Right renal pelvis (tissue), 4 donors: ENCODE results near the gene GSG1. TPM values are rescaled to one million over a fixed set of nuclear protein-coding genes. Genes with fewer than 3 reads are reported as not detected.
"Not testable (repeated sequence)": the region's sequence is repeated elsewhere in the genome, so short reads cannot be mapped to it uniquely, and the experiment has no call there.

Source experiments
- DNase-seq, 4 donors: peaks; one replicate each; pipeline ENCODE4 v3.0.0-alpha.2; 2013; ENCODE audit warnings: low read depth in 4 of 4, low spot score in 3 of 4, missing footprints in 1 of 4
- polyA plus RNA-seq, 4 donors: library from polyadenylated mRNA; unstranded; fragments of 120-200 nt; gene quantifications; one replicate each; pipeline ENCODE4 v1.2.1, GENCODE V29; 2013; ENCODE audit not compliant: insufficient read length in 4 of 4

Gene GSG1
- polyA plus RNA-seq, 4 donors: 0.39 to 0.62 (median 0.55) TPM

DNA sequence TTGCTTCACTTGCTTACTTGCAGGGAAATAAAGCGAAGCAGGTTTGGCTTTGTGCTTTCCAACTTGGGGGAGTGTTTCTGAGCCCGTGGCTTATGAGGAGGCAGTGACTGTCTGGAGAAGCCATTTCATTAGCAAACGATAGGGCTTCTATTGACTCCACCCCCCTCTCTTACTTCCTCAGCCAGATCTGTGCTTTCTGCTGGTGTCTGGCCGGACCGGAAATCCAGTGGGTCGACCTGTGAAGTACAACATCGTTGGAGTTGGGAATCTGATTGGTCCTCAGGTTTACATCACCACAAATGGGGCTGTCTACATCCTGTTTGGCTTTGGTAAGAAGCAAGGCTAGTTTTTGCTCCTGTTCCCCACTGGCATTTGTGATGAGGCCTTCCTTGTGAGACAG is 37.0 kb downstream of the GSG1 start:
- no peak for DNase-seq

- DNase-seq: no peak
Observed at GRCh38 chr12:13066014-13066413, 37.5 kb downstream of the GSG1 start.

DNA sequence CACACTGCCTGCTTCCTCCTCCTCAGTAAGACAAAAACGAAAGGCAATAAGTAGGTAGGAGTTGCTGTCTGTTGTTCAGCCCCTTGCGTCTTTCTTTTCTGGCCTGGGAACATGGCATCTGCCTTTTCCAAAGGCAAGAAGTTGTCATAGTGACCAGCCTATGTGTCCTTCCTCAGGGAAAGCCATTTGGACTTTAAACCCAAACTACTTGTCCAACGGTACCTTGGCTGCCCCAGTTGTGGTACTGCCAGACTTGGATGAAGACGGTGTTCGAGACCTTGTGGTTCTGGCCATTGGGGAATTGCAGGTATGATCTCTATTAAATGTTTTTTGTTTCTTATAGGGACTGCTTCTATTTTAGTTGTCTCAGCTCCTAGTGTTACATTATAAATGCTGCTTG is 40.8 kb downstream of the GSG1 start:
- no peak for DNase-seq

DNA sequence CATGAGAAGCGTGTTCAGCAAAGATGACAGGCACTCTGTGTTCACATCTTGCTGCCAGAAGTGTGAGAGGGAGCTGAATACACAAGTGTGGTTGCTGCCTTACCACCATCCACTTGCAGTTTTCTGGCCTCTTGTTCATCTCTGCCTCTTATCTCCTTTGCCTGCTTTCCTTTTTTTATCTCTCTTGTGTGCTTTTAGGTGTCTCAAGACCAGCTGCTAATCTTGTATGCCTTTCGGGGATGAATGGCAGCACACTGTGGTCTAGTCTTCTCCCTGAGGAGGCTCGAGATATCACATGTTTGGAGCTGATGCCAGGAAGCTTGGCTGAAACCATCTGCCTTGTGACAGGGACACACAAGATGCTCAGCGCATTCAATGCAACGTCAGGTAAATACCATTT is 42.1 kb downstream of the GSG1 start:
- DNase-seq: no peak

DNA sequence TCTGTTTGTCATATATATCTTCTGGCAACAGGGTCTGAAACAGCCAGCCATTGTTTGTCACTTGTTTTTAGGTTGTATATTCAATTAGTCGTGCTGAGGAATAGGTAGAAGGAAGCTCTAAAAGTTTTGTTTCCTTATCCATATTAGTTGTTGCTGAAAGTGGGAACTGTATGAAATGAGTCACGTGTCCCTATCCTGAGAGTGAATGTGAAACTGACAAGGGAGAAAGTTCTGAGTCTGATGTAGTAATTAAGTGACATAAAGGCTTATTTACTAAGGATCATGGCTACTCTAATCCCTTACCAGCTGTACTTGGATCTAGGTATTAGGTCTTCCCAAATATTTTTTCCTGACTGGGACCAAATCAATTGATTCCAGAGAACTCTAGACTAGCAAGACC is 42.9 kb downstream of the GSG1 start:
- DNase-seq: no peak

DNA sequence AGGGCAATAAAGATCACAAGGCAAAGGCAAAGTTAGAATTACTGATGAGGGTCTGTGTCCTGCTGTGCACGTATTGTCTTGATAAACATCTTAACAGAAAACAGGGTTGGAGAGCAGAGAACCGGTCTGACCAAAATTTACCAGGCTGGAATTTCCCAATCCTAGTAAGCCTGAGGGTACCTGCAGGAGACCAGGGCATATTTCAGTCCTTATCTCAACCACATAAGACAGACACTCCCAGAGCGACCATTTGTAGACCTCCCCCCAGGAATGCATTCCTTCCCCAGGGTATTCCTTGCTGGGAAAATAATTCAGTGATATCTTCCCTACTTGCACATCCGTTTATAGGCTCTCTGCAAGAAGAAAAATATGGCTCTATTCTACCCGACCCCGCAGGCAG is 49.9 kb downstream of the GSG1 start:
- not testable (repeated sequence) for DNase-seq

GRCh38 chr12:13052421-13052820 is 51.0 kb downstream of the GSG1 start:
- DNase-seq: no peak

GRCh38 chr12:13049816-13050215 is 53.7 kb downstream of the GSG1 start:
- no peak for DNase-seq

GRCh38 chr12:13046964-13047363 is 56.5 kb downstream of the GSG1 start:
- no peak for DNase-seq

- DNase-seq: no peak
Observed at GRCh38 chr12:13045816-13046215, 57.7 kb downstream of the GSG1 start.

DNA sequence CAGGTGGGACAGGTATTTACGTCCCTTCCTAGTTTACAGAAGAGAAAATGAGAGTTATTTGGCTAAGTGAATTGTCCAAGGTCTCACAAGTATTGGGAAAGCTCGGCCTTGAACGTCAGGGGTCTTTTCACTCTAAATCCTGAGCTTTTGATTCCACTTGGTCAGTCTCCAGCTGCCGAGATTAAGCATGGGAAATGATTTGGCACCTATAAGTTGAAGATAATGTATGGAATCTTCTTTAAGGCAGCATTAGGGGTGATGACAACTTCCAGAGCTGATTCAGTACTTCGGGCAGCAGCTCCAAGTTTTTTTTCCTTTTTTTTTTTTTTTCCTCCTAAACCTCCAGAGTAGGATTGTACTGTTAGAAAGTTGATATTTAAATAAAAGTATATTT is 58.6 kb downstream of the GSG1 start:
- no peak for DNase-seq

DNA sequence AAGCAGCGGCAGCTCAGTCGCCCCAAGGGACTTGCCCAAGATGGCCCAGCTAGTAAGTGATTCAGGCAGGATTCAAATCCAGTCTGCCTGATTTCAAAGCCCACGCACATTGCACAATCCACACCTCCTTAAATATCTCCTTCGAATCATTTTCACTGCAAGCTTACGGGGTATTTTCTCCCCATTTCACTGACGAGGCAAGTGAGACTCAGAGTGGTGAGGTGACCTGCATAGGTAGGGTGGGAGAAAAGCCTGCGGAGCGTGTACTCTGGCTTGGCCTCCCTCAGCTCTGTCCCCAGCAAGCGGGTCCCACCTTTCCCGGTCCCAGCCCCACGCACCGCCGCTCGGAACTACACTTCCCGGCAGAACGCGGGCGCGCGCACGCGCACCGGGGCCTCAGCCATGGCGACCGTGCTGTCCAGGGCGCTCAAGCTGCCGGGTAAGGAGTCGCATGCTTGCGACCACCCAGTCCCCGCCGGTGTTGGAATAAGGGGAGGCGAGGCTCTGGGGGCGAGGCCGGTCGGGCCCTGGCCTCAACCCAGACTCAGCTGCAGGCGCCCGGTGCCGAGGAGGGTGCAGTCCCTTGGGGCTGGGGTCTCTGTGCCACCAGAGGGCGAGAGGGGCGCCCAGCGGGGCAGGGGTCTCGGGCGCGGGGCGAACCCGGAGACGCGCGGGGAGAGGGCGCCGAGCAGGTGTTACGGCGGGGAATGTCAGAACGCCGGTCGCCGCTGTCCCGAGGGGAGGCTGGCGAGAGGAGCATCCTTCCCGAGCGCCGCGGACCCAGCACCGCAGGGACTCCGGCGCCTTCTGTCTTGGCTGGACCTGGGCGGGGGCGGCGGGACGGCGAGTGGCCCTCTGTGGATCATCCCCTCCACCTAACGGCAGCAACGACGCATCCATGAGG is 59.2 kb downstream of the GSG1 start, which contains the start of gene FAM234B:
Gene FAM234B (plus strand): TSS at position 380 of the 904 bp plus-strand sequence. CDS start 23 bp downstream, at position 403.
- DNase-seq: peak in 3 of 4 donors; percentile 43 to 50 (median 49)

DNA sequence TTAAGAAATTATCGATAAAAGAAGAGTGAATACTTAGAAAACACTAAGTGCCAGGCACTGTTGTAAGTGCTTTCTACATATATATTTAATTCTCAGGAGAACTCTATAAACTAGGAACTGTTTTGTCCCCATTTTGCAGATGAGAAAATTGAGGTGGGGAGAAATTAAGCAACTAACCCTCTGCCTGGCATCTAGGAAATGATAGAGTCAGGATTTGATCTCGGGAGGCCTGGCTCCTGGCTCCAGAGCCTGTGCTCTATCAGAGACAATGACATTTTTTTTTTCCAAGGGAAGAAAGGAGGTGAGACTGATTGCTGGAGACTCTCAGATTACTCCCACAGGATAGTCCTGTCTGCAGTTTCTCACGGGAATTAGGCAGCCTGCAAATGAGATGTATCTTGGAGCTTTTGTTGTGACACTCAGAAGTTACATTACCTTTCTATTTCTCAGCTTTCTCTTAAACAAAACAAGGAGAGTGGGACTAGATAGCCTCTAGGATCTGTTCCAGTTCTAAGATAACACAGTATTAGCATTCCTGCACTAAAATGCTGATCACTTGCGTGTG is 60.7 kb downstream of the GSG1 start:
- DNase-seq: no peak

DNA sequence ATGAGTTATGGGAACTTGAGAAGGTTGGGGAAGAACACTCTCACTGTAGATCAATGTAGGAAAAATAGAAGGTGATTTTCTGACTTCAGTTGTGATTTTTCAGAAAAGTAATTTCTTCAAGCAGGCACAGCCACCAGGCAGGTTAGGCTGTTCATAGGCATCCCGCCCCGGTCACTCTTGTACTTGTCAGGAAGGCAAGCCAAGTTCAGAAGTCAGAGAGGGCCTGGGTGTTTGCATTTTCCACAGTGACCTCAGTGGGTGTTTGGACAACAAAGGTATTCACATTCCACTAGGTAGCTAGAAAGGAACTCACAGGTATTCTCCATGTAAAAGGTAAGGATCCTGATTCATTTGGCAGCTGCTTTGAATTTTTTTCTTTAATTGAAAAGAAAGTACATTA is 62.2 kb downstream of the GSG1 start:
- DNase-seq: no peak

- no peak for DNase-seq
Observed at GRCh38 chr12:13039328-13039956, 64.0 kb downstream of the GSG1 start.

- no peak for DNase-seq
Observed at GRCh38 chr12:13038491-13039161, 64.8 kb downstream of the GSG1 start.

DNA sequence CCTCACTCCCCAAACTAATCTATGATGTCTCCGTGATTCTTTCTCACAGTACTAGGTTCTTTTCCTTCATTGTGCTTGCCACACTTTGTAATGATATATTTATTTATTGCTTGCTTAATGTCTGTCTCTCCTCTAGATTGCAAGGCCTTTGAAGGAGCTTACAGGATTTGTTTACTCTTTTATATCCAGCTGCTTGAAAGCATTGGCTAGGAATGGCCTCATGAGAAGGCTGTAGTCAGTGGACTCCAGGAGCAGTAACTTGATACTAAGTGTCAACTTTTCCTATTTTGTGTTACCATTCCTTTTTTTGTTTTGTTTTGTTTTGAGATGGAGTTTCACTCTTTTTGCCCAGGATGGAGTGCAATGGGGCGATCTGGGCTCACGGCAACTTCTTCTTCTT is 66.6 kb downstream of the GSG1 start:
- DNase-seq: no peak

- not testable (repeated sequence) for DNase-seq
Observed at GRCh38 chr12:13035335-13035734, 68.1 kb downstream of the GSG1 start.
